ENCODE data around the gene MMP24. TPM values are rescaled to one million over a fixed set of nuclear protein-coding genes. Genes with fewer than 3 reads are reported as not detected.

MMP24 gene
- total RNA-seq, 4 donors from 2014 or later = 0.21 to 0.78 (median 0.66) TPM; not detected in 1

DNA sequence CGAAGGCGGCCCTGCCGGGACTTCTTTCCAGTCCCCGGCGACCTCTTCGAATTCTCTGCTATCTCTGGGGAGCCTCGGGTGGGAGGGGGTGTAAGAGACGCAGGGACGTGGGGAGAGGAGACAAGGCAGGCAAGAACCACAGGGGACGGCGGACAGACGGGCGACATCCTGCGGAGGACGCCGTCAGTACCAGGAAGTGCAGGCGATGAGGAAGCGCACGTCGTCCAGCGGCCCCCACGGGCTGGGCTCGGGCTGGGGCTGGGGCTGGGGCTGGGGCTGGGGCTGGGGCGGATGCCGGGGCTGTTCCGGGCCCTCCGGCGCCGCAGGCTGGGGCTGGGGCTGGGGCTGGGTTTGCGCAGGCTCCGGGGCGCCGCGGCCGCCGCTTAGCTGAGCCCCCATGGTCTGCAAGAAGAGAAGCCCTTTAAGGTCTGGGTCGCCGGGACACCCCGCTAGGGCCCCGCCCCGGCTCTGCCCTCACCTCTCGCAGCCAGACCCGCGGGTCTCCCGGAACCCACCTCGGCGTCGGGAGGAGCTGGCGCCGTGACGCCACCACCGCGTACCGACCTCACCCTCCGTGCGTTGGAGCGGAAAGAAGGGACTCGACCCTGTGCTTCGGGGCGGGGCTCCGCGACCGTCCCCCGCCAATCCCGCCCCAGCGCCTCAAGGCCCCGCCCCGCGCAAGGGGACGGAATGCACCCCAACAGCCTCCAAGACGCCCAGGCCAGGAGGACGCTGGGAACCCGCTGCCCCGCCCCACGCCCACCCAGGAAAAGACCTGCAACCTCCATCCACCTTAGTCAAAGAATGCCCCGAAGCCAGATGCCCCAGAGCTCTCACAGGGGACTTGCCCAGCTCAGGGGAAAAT is 51.3 kb downstream of the MMP24 start, which contains the start of gene MMP24OS:
Gene MMP24OS, minus strand, starts transcription at position 592 of the 865 bp plus-strand sequence. Its CDS starts 193 bp downstream, at position 399.
- Histone ChIP-seq H3K36me3 (peaks cover 0 to 54% (median 13%) of the 10 kb centered on the region in 3 donors), H3K27me3 (no peaks in the 10 kb centered on the region), H3K4me3 (peak within 1 kb of the TSS; percentile 65 to 85 (median 69)), H3K4me1 (peaks cover 0 to 36% (median 9%) of the 10 kb centered on the region in 4 donors), H3K9me3 (no peaks in the 10 kb centered on the region), H3K27ac (peak within 1 kb of the TSS; percentile 82 to 97 (median 96))
- WGBS, 2 donors = 0 to 1% methylated on average over 8 to 41 of the region's 76 CpGs
- DNase-seq (ENCODE audit: low spot score in 2 of 2) = peak; percentile 81 to 82
- TF ChIP-seq, protein P1, sequence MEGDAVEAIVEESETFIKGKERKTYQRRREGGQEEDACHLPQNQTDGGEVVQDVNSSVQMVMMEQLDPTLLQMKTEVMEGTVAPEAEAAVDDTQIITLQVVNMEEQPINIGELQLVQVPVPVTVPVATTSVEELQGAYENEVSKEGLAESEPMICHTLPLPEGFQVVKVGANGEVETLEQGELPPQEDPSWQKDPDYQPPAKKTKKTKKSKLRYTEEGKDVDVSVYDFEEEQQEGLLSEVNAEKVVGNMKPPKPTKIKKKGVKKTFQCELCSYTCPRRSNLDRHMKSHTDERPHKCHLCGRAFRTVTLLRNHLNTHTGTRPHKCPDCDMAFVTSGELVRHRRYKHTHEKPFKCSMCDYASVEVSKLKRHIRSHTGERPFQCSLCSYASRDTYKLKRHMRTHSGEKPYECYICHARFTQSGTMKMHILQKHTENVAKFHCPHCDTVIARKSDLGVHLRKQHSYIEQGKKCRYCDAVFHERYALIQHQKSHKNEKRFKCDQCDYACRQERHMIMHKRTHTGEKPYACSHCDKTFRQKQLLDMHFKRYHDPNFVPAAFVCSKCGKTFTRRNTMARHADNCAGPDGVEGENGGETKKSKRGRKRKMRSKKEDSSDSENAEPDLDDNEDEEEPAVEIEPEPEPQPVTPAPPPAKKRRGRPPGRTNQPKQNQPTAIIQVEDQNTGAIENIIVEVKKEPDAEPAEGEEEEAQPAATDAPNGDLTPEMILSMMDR (IDR thresholded peaks at IDR 0.05) = peak in 3 of 5 experiments; percentile 16 to 46 (median 19)
- TF ChIP-seq POLR2A (IDR thresholded peaks at IDR 0.05) = peak; percentile 88 to 96
- TF ChIP-seq EP300 (IDR thresholded peaks at IDR 0.05) = peak; percentile 80 to 96

DNA sequence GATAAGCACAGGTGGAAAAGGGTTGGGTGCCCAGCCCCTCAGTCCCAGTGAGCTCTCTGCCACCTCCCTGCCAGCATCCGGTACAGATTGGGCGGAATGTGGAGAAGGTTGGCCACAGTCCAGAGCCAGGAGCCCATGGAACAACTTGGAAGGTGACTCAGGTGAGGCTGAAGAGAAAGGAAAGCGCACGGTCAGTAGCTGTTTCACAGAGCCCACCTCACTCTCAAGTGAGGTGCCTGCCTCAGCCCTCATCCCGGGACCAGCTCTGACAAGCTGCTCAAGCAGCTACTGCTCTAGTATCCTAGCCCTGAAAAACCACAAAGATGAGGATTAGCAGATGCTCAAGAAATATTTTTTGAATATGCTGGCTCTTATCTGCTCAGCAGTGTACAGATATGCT is 52.5 kb downstream of the MMP24 start:
- H3K27ac ChIP-seq = peak overlapping the region; percentile 82 to 97 (median 96)
- TF ChIP-seq, protein P1 (IDR thresholded peaks at IDR 0.05) = no peak
- no peak for TF ChIP-seq POLR2A (IDR thresholded peaks at IDR 0.05)
- TF ChIP-seq EP300 (IDR thresholded peaks at IDR 0.05) = no peak
- 94 to 98% methylated on average over 5 of the region's 5 CpGs for WGBS, 2 donors
- peaks cover 0 to 46% (median 13%) of the 10 kb centered on the region in 3 donors for H3K36me3 ChIP-seq
- H3K27me3 ChIP-seq = no peaks in the 10 kb centered on the region
- peaks cover 0 to 44% (median 20%) of the 10 kb centered on the region in 4 donors for H3K4me1 ChIP-seq
- no peak for DNase-seq (ENCODE audit: low spot score in 2 of 2)
- H3K9me3 ChIP-seq = no peaks in the 10 kb centered on the region
- no peak overlapping the region for H3K4me3 ChIP-seq

DNA sequence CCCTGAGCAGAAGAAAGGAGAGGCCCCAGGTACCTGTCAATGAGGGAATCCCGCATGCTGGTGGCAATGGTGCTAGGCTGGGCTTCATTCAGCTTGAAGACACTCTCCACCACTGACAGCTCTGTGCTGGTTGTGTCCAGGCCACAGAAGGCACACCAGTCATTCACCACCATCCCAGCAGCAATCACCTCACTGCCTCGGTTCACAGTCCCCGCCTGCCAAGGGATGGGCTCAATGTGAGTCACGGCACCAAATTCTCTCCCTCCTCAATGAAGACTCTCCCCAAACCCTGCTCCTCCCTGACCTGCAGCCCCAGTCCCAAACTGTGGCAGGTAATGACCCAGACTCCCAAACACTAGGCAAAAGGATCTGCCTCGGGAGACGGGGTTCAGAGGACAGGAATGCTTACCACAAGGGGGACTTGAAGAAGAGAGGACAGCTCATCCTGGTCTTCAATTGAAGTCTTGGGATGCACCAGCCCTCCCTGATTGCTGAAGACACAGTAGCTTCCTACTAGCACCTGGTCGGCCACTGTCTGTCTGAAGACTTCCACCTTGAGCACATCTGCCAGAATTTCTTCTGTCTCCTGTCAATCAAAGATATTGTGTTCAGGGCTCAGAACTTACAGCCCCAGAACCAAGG is 53.2 kb downstream of the MMP24 start:
- Histone ChIP-seq H3K27ac (peak overlapping the region in 1 of 4 donors; percentile 95), H3K4me1 (peaks cover 0 to 44% (median 20%) of the 10 kb centered on the region in 4 donors), H3K4me3 (no peak overlapping the region), H3K9me3 (no peaks in the 10 kb centered on the region), H3K36me3 (peaks cover 0 to 40% (median 13%) of the 10 kb centered on the region in 3 donors), H3K27me3 (no peaks in the 10 kb centered on the region)
- no peak for DNase-seq (ENCODE audit: low spot score in 2 of 2)
- TF ChIP-seq, protein P1 (IDR thresholded peaks at IDR 0.05) = no peak
- no peak for TF ChIP-seq POLR2A (IDR thresholded peaks at IDR 0.05)
- no peak for TF ChIP-seq EP300 (IDR thresholded peaks at IDR 0.05)
- WGBS, 2 donors = 85 to 90% methylated on average over 7 of the region's 7 CpGs

DNA sequence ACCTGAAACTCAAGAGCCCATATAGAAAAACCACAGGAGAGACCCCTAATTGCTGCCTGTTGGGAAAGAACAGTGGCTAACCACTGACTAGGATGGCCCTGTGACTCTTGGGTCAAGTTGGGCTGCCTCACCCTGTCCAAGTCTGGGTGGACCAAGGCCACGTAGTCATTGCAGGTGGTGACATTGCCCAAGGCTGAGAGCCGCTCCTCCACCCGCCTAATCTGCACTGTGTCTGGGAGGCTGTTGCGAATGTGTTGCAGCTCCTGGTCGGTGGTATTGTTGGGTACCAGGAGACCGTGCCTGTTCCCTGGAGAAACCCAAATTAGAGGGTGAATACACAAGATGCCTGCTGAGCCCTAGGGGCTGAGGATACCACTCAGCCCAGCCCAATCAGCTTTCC is 54.0 kb downstream of the MMP24 start:
- Histone ChIP-seq H3K36me3 (peaks cover 0 to 31% (median 13%) of the 10 kb centered on the region in 3 donors), H3K4me1 (peaks cover 0 to 48% (median 20%) of the 10 kb centered on the region in 4 donors), H3K27me3 (no peaks in the 10 kb centered on the region), H3K9me3 (no peaks in the 10 kb centered on the region), H3K27ac (peak overlapping the region in 1 of 4 donors; percentile 95), H3K4me3 (no peak overlapping the region)
- no peak for DNase-seq (ENCODE audit: low spot score in 2 of 2)
- TF ChIP-seq, protein P1 (IDR thresholded peaks at IDR 0.05) = no peak
- TF ChIP-seq EP300 (IDR thresholded peaks at IDR 0.05) = no peak
- TF ChIP-seq POLR2A (IDR thresholded peaks at IDR 0.05) = no peak
- WGBS, 2 donors = 93 to 96% methylated on average over 6 of the region's 6 CpGs

Measured in tibial nerve (tissue), 4 donors.